HEK293 (cell line): ENCODE results near the gene FAM24B.

Experiments
- CTCF ChIA-PET: fragments of 350-600 bp; formaldehyde crosslinking; extraction: SDS; loops from one replicate; lab custom pipeline; 2021; ENCODE audit warnings: antibody characterized with exemption; lab: Yijun Ruan, JAX
- POLR2A ChIA-PET: fragments of 300-600 bp; formaldehyde crosslinking; extraction: SDS; loops from one replicate; lab custom pipeline; 2020; ENCODE audit warnings: antibody characterized with exemption, inconsistent platforms; lab: Yijun Ruan, JAX
- H3K27ac ChIP-seq: fragments of 200-500 bp; sonication (Bioruptor generic); 2 replicates; pipeline ENCODE4 v1.5.1; 2014; ENCODE audit warnings: low read depth, low read length, control low read depth, inconsistent platforms; ENCODE audit errors: extremely low read depth
- H3K36me3 ChIP-seq, 2 experiments: fragments of 200-500 bp in 1 of 2; sonication (Bioruptor generic) in 1 of 2; 1 replicate in 1 of 2; 2 replicates in 1 of 2; pipeline ENCODE4 v1.5.1; 2014 to 2017; ENCODE audit warnings: inconsistent platforms in 2 of 2, low read length in 2 of 2; ENCODE audit not compliant: control insufficient read depth in 2 of 2, insufficient read depth in 1 of 2
- H3K4me1 ChIP-seq: fragments of 200-500 bp; sonication (Bioruptor generic); 2 replicates; pipeline ENCODE4 v1.5.1; 2014; ENCODE audit warnings: mild to moderate bottlenecking, low read length, inconsistent platforms; ENCODE audit not compliant: control insufficient read depth, insufficient read depth
- H3K4me3 ChIP-seq: 2 replicates; pipeline ENCODE4 v1.5.1; 2011; ENCODE audit warnings: low read depth, mild to moderate bottlenecking, control low read depth, low read length, moderate library complexity
- H3K9me3 ChIP-seq: fragments of 200-500 bp; sonication (Bioruptor generic); 2 replicates; pipeline ENCODE4 v1.5.1; 2014; ENCODE audit warnings: low read depth, low read length, inconsistent platforms; ENCODE audit not compliant: control insufficient read depth, insufficient read depth
- HOXD13 ChIP-seq: sonication (generic); formaldehyde crosslinking; IDR thresholded peaks from 2 replicates; pipeline ENCODE4 v1.8.0; 2022; ENCODE audit warnings: missing genetic modification reagents, borderline replicate concordance
- MEIS1 ChIP-seq: sonication (generic); formaldehyde crosslinking; IDR thresholded peaks from 2 replicates; pipeline ENCODE4 v1.8.1; 2022; ENCODE audit warnings: missing genetic modification reagents, mild to moderate bottlenecking, borderline replicate concordance
- MYNN ChIP-seq: fragments of 450-650 bp; formaldehyde crosslinking; IDR thresholded peaks from 2 replicates; pipeline ENCODE4 v1.5.1; 2016; ENCODE audit warnings: missing biosample characterization, missing genetic modification characterization, borderline replicate concordance
- RBAK ChIP-seq: fragments of 450-650 bp; formaldehyde crosslinking; IDR thresholded peaks from 2 replicates; pipeline ENCODE4 v1.5.1; 2016; ENCODE audit warnings: missing biosample characterization, missing genetic modification characterization
- SCRT1 ChIP-seq: fragments of 450-650 bp; formaldehyde crosslinking; IDR thresholded peaks from 2 replicates; pipeline ENCODE4 v1.5.1; 2016; ENCODE audit warnings: missing biosample characterization, missing genetic modification characterization, borderline replicate concordance
- ZBTB21 ChIP-seq: fragments of 450-650 bp; formaldehyde crosslinking; IDR thresholded peaks from 2 replicates; pipeline ENCODE4 v1.5.1; 2017; ENCODE audit warnings: missing biosample characterization, missing genetic modification characterization
- ZNF10 ChIP-seq: fragments of 450-650 bp; formaldehyde crosslinking; IDR thresholded peaks from 2 replicates; pipeline ENCODE4 v1.5.1; 2017; ENCODE audit warnings: missing biosample characterization, missing genetic modification characterization
- ZNF112 ChIP-seq: fragments of 450-650 bp; formaldehyde crosslinking; IDR thresholded peaks from 2 replicates; pipeline ENCODE4 v1.5.0; 2017; ENCODE audit warnings: missing biosample characterization, missing genetic modification characterization
- ZNF146 ChIP-seq: fragments of 450-650 bp; formaldehyde crosslinking; IDR thresholded peaks from 2 replicates; pipeline ENCODE4 v1.5.1; 2016; ENCODE audit warnings: missing biosample characterization, missing genetic modification characterization
- ZNF19 ChIP-seq: fragments of 450-650 bp; formaldehyde crosslinking; IDR thresholded peaks from 2 replicates; pipeline ENCODE4; 2016; ENCODE audit warnings: missing biosample characterization, missing genetic modification characterization, low read depth
- ZNF248 ChIP-seq: fragments of 450-650 bp; formaldehyde crosslinking; IDR thresholded peaks from 2 replicates; pipeline ENCODE4 v1.5.1; 2017; ENCODE audit warnings: missing biosample characterization, missing genetic modification characterization
- ZNF423 ChIP-seq: fragments of 450-650 bp; formaldehyde crosslinking; IDR thresholded peaks from 2 replicates; pipeline ENCODE4 v1.5.1; 2016; ENCODE audit warnings: missing biosample characterization, missing genetic modification characterization
- ZNF510 ChIP-seq: fragments of 450-650 bp; formaldehyde crosslinking; IDR thresholded peaks from 2 replicates; pipeline ENCODE4 v1.5.1; 2018; ENCODE audit warnings: mild to moderate bottlenecking, missing genetic modification characterization, missing biosample characterization; ENCODE audit not compliant: insufficient replicate concordance
- ZNF521 ChIP-seq: fragments of 450-650 bp; formaldehyde crosslinking; IDR thresholded peaks from 2 replicates; pipeline ENCODE4 v1.5.1; 2017; ENCODE audit warnings: missing biosample characterization, mild to moderate bottlenecking, missing genetic modification characterization
- ZNF560 ChIP-seq: fragments of 450-650 bp; formaldehyde crosslinking; IDR thresholded peaks from 2 replicates; pipeline ENCODE4 v1.5.1; 2017; ENCODE audit warnings: missing biosample characterization, missing genetic modification characterization, borderline replicate concordance
- ZNF670 ChIP-seq: fragments of 450-650 bp; formaldehyde crosslinking; IDR thresholded peaks from 2 replicates; pipeline ENCODE4 v1.5.1; 2016; ENCODE audit warnings: missing biosample characterization, missing genetic modification characterization, low read depth

Gene FAM24B

GRCh38 chr10:122830965-122831353 is 48.4 kb downstream of the FAM24B start:
- ChIA-PET CTCF (no interaction called here), POLR2A (no interaction called here)
- TF ChIP-seq ZNF510 = no peak
- no peak for TF ChIP-seq ZNF521 (tag by site-specific recombination)
- TF ChIP-seq HOXD13 (CRISPR knock-in tag) = no peak
- no peak for TF ChIP-seq RBAK (tag by site-specific recombination)
- no peak for TF ChIP-seq ZNF112 (tag by site-specific recombination)
- no peak for TF ChIP-seq MYNN (tag by site-specific recombination)
- no peak overlapping the region for H3K4me3 ChIP-seq
- H3K4me1 ChIP-seq = no peaks in the 10 kb centered on the region
- H3K36me3 ChIP-seq = peaks cover 6 to 36% of the 10 kb centered on the region in 2 experiments
- no peak overlapping the region for H3K27ac ChIP-seq
- H3K9me3 ChIP-seq = no peaks in the 10 kb centered on the region

- CTCF ChIA-PET = no interaction called here
- POLR2A ChIA-PET = no interaction called here
Observed at GRCh38 chr10:122830273-122830964, 49.0 kb downstream of the FAM24B start.

GRCh38 chr10:122829454-122829853 is 49.9 kb downstream of the FAM24B start:
- CTCF ChIA-PET = no interaction called here
- no peaks in the 10 kb centered on the region for H3K4me1 ChIP-seq
- H3K4me3 ChIP-seq = no peak overlapping the region
- no peaks in the 10 kb centered on the region for H3K9me3 ChIP-seq
- POLR2A ChIA-PET = no interaction called here
- no peak overlapping the region for H3K27ac ChIP-seq
- TF ChIP-seq ZNF112 (tag by site-specific recombination) (no peak), MEIS1 (no peak), ZNF248 (tag by site-specific recombination) (no peak)
- H3K36me3 ChIP-seq = peaks cover 1 to 23% of the 10 kb centered on the region in 2 experiments

More at GRCh38 chr10:122830273-122830964, 49.0 kb downstream of the FAM24B start:
- no peaks in the 10 kb centered on the region for H3K9me3 ChIP-seq
- TF ChIP-seq ZNF146 (peak; percentile 84), ZBTB21 (tag by site-specific recombination) (no peak)
- TF ChIP-seq, all 188 proteins: peak for 1
- Histone ChIP-seq H3K4me1 (no peaks in the 10 kb centered on the region), H3K27ac (no peak overlapping the region), H3K4me3 (no peak overlapping the region), H3K36me3 (peaks cover 6 to 32% of the 10 kb centered on the region in 2 experiments)

GRCh38 chr10:122828716-122829255 is 50.6 kb downstream of the FAM24B start:
- ChIA-PET CTCF (interaction anchor here (0.7 kb wide), 1 partner anchor 48 kb away, joined by 4 read pairs; no protein-coding TSS in a partner anchor), POLR2A (no interaction called here)
- no peak overlapping the region for H3K27ac ChIP-seq
- no peak overlapping the region for H3K4me3 ChIP-seq
- TF ChIP-seq ZNF560 (tag by site-specific recombination) (no peak), ZNF670 (tag by site-specific recombination) (no peak), ZNF10 (tag by site-specific recombination) (no peak), ZNF19 (no peak), SCRT1 (tag by site-specific recombination) (no peak), ZNF423 (tag by site-specific recombination) (no peak)
- TF ChIP-seq, all 188 proteins: peak for 0
- Histone ChIP-seq H3K9me3 (no peaks in the 10 kb centered on the region), H3K36me3 (peaks cover 0 to 22% of the 10 kb centered on the region in 2 experiments; a peak in 2 of 3 replicates), H3K4me1 (no peaks in the 10 kb centered on the region)
